ENCODE measurements around the gene TPI1.
"Not testable (repeated sequence)": the region's sequence is repeated elsewhere in the genome, so short reads cannot be mapped to it uniquely, and the experiment has no call there.

TPI1 gene

DNA sequence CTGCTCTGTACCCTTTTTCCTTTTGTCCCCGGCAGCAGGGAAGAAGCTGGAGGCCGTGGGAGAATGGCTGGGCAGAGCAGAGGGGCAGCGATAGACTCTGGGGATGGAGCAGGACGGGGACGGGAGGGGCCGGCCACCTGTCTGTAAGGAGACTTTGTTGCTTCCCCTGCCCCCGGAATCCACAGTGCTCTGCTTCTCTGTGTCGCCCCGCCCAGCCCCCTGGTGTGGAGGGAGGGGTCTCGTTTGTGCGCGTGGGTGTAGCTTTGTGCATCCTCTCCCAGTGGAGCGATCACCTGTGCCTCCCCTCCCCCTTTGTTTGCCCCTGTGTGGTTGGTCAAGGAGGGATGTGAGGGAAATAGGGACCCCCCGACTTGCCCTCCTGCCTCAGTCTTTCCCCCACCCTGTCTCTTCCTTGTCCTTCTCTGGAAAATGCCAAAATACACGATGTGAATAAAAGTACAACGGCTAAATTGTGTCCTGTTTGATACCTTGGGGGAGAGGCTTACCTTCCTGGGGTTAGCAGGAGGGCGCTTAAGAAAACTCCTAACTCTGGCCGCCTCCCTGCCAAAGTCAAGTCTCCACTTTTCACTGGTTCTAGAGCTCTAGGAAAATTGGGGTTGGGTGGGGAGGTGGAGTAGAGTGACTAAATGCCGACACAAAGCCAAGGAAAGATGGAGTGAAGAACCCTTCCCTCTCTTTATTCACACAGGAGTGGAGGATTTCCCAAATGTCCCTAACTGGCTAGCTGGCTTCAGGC is 990 bp upstream of the TPI1 start:
- Histone ChIP-seq H3K27ac (peak overlapping the region; percentile 98), H3K4me1 (peaks cover 20% of the 10 kb centered on the region), H3K27me3 (ENCODE audit: control insufficient read depth, insufficient read depth, low read length) (no peaks in the 10 kb centered on the region), H3K9me3 (ENCODE audit: control insufficient read depth, low read length) (no peaks in the 10 kb centered on the region), H3K4me2 (ENCODE audit: low read length) (peak overlapping the region; percentile 86), H3K4me3 (ENCODE audit: low read depth, low read length) (no peak overlapping the region), H2AFZ (peak overlapping the region; percentile 87), H3K9ac (no peak overlapping the region), H3K36me3 (ENCODE audit: control insufficient read depth, insufficient read depth, low read length) (no peaks in the 10 kb centered on the region), H3K79me2 (no peaks in the 10 kb centered on the region)
- TF ChIP-seq, protein P1, sequence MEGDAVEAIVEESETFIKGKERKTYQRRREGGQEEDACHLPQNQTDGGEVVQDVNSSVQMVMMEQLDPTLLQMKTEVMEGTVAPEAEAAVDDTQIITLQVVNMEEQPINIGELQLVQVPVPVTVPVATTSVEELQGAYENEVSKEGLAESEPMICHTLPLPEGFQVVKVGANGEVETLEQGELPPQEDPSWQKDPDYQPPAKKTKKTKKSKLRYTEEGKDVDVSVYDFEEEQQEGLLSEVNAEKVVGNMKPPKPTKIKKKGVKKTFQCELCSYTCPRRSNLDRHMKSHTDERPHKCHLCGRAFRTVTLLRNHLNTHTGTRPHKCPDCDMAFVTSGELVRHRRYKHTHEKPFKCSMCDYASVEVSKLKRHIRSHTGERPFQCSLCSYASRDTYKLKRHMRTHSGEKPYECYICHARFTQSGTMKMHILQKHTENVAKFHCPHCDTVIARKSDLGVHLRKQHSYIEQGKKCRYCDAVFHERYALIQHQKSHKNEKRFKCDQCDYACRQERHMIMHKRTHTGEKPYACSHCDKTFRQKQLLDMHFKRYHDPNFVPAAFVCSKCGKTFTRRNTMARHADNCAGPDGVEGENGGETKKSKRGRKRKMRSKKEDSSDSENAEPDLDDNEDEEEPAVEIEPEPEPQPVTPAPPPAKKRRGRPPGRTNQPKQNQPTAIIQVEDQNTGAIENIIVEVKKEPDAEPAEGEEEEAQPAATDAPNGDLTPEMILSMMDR (IDR thresholded peaks at IDR 0.05) = no peak

DNA sequence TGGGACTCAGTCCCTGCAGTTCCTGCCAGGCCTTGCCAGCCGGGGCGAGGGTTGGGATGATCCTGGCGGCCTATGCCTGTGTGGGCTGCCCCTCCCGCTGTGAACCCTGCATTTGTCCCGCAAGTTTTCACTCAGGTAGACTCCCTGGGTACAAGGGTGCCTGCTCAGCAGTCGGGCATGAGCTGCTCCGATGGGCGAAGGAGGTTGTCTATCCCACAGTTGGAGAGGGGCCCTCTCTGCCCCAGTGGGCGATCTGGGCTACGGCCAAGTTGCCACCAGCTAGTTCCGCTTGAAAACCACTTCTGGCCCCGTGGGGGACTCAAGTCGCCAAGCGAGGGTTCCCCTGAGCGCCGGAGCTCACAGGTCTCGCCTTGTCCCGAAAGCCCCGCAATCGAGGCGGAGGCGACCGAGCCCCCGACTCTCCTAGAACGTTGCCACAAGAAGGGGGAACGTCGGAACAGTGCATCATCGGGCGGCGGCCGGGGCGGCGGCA is 365 bp upstream of the TPI1 start:
- TF ChIP-seq, protein P1 (IDR thresholded peaks at IDR 0.05) = no peak
- H3K9me3 ChIP-seq (ENCODE audit: control insufficient read depth, low read length) = no peaks in the 10 kb centered on the region
- no peaks in the 10 kb centered on the region for H3K27me3 ChIP-seq (ENCODE audit: control insufficient read depth, insufficient read depth, low read length)
- H3K27ac ChIP-seq = peak overlapping the region; percentile 98
- H3K9ac ChIP-seq = no peak overlapping the region
- peak overlapping the region; percentile 86 for H3K4me2 ChIP-seq (ENCODE audit: low read length)
- H2AFZ ChIP-seq = peak overlapping the region; percentile 87
- H3K79me2 ChIP-seq = no peaks in the 10 kb centered on the region
- H3K36me3 ChIP-seq (ENCODE audit: control insufficient read depth, insufficient read depth, low read length) = no peaks in the 10 kb centered on the region
- H3K4me1 ChIP-seq = peaks cover 25% of the 10 kb centered on the region
- peak overlapping the region; percentile 99 for H3K4me3 ChIP-seq (ENCODE audit: low read depth, low read length)

DNA sequence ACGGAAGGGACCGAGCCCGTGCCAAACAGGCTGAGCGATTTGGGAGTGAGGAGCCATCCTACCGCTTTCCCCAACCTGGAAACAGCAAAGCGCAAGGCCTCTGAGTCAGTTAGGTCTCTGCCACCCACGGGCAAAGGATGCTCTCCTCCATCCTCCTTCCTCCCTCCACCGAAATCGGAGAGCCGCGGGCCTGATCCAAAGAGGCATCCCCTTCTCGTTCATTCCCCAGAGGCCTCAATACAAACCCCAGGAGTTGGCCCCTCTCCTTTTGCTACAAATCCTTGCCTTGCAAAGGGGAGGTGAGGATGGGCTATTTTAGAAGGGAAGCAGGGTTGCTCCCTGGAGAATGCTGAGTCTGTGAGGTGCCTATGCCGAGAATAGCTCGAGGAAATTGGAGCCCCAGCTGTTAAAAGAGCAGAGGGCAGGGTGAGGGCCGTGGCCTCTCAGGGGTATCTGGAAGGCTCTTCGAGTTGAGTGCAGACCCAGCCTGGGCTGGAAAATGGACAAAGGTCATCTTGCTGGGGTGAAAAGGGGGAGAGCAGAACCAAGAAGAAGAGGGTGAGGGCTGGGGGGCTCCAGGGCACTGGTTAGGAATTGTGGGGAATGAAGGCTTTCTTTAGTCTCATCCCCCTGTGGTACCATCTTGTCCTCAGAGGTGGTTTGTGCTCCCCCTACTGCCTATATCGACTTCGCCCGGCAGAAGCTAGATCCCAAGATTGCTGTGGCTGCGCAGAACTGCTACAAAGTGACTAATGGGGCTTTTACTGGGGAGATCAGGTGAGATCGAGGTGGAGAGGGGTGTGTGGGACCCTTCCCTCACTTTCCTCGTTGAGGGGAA is 1.1 kb downstream of the TPI1 start:
- H3K4me3 ChIP-seq (ENCODE audit: low read depth, low read length) = peak overlapping the region; percentile 99
- peak overlapping the region; percentile 77 for H3K4me2 ChIP-seq (ENCODE audit: low read length)
- no peaks in the 10 kb centered on the region for H3K36me3 ChIP-seq (ENCODE audit: control insufficient read depth, insufficient read depth, low read length)
- H3K4me1 ChIP-seq = peaks cover 27% of the 10 kb centered on the region
- H3K27ac ChIP-seq = peak overlapping the region; percentile 98
- H3K9ac ChIP-seq = peak overlapping the region; percentile 97
- TF ChIP-seq, protein P1 (IDR thresholded peaks at IDR 0.05) = no peak
- H3K79me2 ChIP-seq = no peaks in the 10 kb centered on the region
- no peaks in the 10 kb centered on the region for H3K27me3 ChIP-seq (ENCODE audit: control insufficient read depth, insufficient read depth, low read length)
- H3K9me3 ChIP-seq (ENCODE audit: control insufficient read depth, low read length) = no peaks in the 10 kb centered on the region
- peak overlapping the region; percentile 87 for H2AFZ ChIP-seq

DNA sequence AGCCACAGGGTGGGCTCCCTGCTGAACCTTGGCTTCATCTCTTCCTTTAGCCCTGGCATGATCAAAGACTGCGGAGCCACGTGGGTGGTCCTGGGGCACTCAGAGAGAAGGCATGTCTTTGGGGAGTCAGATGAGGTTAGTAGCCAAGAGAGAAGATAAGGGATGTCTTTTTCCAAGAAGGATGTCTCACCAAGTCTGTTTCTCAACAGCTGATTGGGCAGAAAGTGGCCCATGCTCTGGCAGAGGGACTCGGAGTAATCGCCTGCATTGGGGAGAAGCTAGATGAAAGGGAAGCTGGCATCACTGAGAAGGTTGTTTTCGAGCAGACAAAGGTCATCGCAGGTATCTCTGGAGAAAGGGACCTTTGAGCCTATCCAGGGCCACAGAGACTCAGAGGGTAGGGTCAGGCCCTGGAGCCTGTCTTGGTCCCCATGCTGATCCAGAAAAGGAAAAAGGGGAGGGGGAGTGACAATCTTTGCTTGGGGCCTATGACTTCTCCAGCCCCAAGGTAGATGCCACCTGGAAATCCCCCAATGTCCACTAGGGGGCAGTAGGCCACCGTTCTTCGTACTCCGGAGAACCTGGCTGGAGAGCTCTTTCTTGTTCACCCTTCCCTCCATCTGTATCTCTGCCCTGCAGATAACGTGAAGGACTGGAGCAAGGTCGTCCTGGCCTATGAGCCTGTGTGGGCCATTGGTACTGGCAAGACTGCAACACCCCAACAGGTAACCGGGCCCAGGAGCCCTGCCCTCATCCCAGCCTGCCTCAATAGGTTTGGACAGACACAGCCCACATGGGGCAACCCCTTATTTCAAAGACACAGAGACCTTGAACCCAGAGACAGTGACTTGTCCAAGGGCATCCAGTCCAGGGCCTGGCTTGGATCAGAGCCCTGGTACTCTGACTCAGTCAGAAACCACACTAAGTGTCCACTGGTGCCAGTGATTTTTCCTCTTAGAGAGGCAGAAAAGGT is 2.0 kb downstream of the TPI1 start:
- Histone ChIP-seq H3K27me3 (ENCODE audit: control insufficient read depth, insufficient read depth, low read length) (no peaks in the 10 kb centered on the region), H3K9ac (no peak overlapping the region), H3K36me3 (ENCODE audit: control insufficient read depth, insufficient read depth, low read length) (no peaks in the 10 kb centered on the region), H3K4me1 (peaks cover 27% of the 10 kb centered on the region), H3K79me2 (no peaks in the 10 kb centered on the region), H3K9me3 (ENCODE audit: control insufficient read depth, low read length) (no peaks in the 10 kb centered on the region), H3K27ac (peak overlapping the region; percentile 45), H2AFZ (no peak overlapping the region), H3K4me3 (ENCODE audit: low read depth, low read length) (peak overlapping the region; percentile 29), H3K4me2 (ENCODE audit: low read length) (peak overlapping the region; percentile 77)
- TF ChIP-seq, protein P1 (IDR thresholded peaks at IDR 0.05) = peak; percentile 94

DNA sequence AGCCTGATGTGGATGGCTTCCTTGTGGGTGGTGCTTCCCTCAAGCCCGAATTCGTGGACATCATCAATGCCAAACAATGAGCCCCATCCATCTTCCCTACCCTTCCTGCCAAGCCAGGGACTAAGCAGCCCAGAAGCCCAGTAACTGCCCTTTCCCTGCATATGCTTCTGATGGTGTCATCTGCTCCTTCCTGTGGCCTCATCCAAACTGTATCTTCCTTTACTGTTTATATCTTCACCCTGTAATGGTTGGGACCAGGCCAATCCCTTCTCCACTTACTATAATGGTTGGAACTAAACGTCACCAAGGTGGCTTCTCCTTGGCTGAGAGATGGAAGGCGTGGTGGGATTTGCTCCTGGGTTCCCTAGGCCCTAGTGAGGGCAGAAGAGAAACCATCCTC is 3.0 kb downstream of the TPI1 start:
- H3K9me3 ChIP-seq (ENCODE audit: control insufficient read depth, low read length); H3K36me3 ChIP-seq (ENCODE audit: control insufficient read depth, insufficient read depth, low read length); H2AFZ ChIP-seq; H3K79me2 ChIP-seq; H3K27ac ChIP-seq; H3K4me2 ChIP-seq (ENCODE audit: low read length); H3K4me3 ChIP-seq (ENCODE audit: low read depth, low read length); H3K9ac ChIP-seq; H3K27me3 ChIP-seq (ENCODE audit: control insufficient read depth, insufficient read depth, low read length): not testable (repeated sequence)
- H3K4me1 ChIP-seq = peaks cover 27% of the 10 kb centered on the region

All from parathyroid adenoma (tissue), 2 donors.